ENCODE results near the gene PTGER1. TPM values are rescaled to one million over a fixed set of nuclear protein-coding genes. Genes with fewer than 3 reads are reported as not detected.
"Not testable (repeated sequence)": the region's sequence is repeated elsewhere in the genome, so short reads cannot be mapped to it uniquely, and the experiment has no call there.

The PTGER1 gene
- total RNA-seq, 2 experiments from 2014 or later: not detected

GRCh38 chr19:14512406-14512961 is 37.3 kb upstream of the PTGER1 start:
- CTCF ChIA-PET: interaction anchor here (1.4 kb wide), 1 partner anchor 9 kb away, joined by 6 read pairs; no protein-coding TSS in a partner anchor
- Mint-ChIP-seq H3K27ac (no peak overlapping the region), H3K36me3 (ENCODE audit: low read depth) (peaks cover 33% of the 10 kb centered on the region), H3K4me1 (ENCODE audit: low read depth) (peaks cover 59% of the 10 kb centered on the region), H3K4me3 (no peak overlapping the region), H3K27me3 (ENCODE audit: low read depth) (no peaks in the 10 kb centered on the region), H3K9me3 (no peaks in the 10 kb centered on the region)
- DNase-seq: no peak
- intact Hi-C loops (cut with micrococcal nuclease): no loop called here

- intact Hi-C loops (cut with micrococcal nuclease): no loop called here
- H3K4me3 Mint-ChIP-seq: no peak overlapping the region
- H3K36me3 Mint-ChIP-seq (ENCODE audit: low read depth): peaks cover 21% of the 10 kb centered on the region
- H3K9me3 Mint-ChIP-seq: no peaks in the 10 kb centered on the region
- no peak for DNase-seq
- peak overlapping the region; percentile 55 for H3K27ac Mint-ChIP-seq
- H3K27me3 Mint-ChIP-seq (ENCODE audit: low read depth): no peaks in the 10 kb centered on the region
- H3K4me1 Mint-ChIP-seq (ENCODE audit: low read depth): peaks cover 64% of the 10 kb centered on the region
- CTCF ChIA-PET: no interaction called here
Measured at GRCh38 chr19:14511229-14511593, 36.1 kb upstream of the PTGER1 start.

DNA sequence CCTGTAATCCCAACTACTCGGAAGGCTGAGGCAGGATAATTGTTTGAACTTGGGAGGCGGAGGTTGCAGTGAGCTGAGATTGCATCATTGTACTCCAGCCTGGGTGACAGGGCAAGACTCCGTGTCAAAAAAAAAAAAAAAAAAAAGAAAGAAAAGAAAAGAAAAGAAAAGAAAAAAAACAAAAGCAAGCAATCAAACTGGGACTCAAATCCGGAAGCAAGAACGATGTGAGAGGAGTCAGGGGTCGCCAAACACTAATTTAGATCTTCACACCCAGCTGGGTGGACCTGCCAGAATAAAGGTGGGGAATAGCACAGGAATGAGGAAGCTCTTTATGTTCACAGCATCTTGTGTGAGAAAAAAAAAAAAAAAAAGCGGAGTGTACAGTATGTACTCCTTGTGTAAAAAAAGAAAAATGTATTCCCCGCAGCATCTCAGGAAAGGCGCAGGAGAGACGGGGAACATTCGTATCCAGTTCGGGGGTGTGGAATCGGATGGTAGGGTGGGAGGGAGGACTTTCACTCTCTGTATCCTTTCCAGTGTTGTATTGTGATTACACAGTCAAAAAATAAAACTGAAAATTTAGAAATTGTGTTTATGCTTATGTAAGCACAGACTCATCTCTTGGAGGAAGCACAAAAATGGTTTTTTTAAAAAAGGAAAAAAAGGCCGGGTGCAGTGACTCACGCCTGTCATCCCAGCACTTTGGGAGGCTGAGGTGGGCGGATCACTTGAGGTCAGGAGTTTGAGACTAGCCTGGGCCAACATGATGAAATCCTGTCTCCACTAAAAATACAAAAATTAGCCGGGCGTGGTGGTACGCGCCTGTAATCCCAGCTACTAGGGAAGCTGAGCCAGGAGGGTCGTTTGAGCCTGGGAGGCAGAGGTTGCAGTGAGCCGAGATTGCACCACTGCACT is 35.4 kb upstream of the PTGER1 start:
- CTCF ChIA-PET: no interaction called here
- Mint-ChIP-seq H3K27me3 (ENCODE audit: low read depth) (no peaks in the 10 kb centered on the region), H3K4me3 (no peak overlapping the region), H3K9me3 (no peaks in the 10 kb centered on the region), H3K36me3 (ENCODE audit: low read depth) (peaks cover 14% of the 10 kb centered on the region), H3K27ac (peak overlapping the region; percentile 55), H3K4me1 (ENCODE audit: low read depth) (peaks cover 64% of the 10 kb centered on the region)
- peak; percentile 43 for DNase-seq
- intact Hi-C loops (cut with micrococcal nuclease): no loop called here

DNA sequence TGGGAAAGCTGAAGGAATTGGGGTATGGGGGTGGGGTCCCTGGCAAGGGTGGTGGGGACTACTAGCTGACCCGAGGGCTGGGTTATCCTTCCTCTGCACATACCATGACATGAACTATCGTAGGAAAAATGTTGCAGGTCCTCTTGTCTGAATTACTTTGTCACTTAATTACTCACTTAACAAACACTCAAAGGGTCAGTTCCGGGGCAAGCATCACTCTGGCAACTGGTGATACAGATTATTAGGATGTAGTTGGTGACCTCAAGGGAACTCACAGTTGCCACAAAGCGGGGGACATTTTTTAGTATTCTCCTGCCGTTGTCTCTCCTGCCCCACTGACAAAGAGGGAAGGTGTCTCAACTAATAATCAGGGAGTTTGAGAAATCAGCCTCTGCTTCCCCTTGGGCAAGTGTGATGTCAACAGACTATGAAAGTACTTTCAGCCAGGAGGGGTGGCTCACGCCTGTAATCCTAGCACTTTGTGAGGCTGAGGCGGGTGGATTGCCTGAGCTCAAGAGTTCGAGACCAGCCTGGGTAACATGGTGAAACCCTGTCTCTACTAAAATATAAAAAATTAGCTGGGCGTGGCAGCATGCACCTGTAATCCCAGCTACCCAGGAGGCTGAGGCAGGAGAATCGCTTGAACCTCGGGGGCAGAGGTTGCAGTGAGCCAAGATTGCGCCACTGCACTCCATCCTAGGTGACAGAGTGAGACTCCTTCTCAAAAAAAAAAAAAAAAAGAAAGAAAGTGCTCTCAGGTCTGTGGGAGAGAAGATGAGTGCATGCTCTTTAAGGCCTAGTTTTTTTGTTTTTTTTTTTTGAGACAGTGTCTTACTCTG is 32.8 kb upstream of the PTGER1 start:
- Mint-ChIP-seq H3K9me3 (no peaks in the 10 kb centered on the region), H3K36me3 (ENCODE audit: low read depth) (no peaks in the 10 kb centered on the region), H3K27me3 (ENCODE audit: low read depth) (no peaks in the 10 kb centered on the region), H3K4me1 (ENCODE audit: low read depth) (peaks cover 72% of the 10 kb centered on the region), H3K4me3 (peak overlapping the region; percentile 41), H3K27ac (peak overlapping the region; percentile 72)
- CTCF ChIA-PET: interaction anchor here (0.6 to 5.1 kb wide), 7 partner anchors 12 to 1529 kb away, joined by 4 to 26 read pairs (median 5); partner anchors contain the start of gene GIPC1
- intact Hi-C loops (cut with micrococcal nuclease): loop anchor here (1.0 to 2.0 kb wide), 2 partner anchors 10 to 43 kb away; partner anchors contain the start of gene DNAJB1
- DNase-seq: no peak

GRCh38 chr19:14505488-14506239 is 30.5 kb upstream of the PTGER1 start:
- no peaks in the 10 kb centered on the region for H3K9me3 Mint-ChIP-seq
- peaks cover 63% of the 10 kb centered on the region for H3K4me1 Mint-ChIP-seq (ENCODE audit: low read depth)
- no peaks in the 10 kb centered on the region for H3K36me3 Mint-ChIP-seq (ENCODE audit: low read depth)
- H3K27ac Mint-ChIP-seq: peak overlapping the region; percentile 69
- H3K27me3 Mint-ChIP-seq (ENCODE audit: low read depth): no peaks in the 10 kb centered on the region
- intact Hi-C loops (cut with micrococcal nuclease): loop anchor here (2.0 kb wide), 1 partner anchor 45 kb away; no protein-coding TSS in a partner anchor
- peak; percentile 87 for DNase-seq
- no peak overlapping the region for H3K4me3 Mint-ChIP-seq
- CTCF ChIA-PET: interaction anchor here (0.6 to 5.1 kb wide), 12 partner anchors 8 to 50 kb away, joined by 3 to 26 read pairs (median 4); partner anchors contain the start of gene GIPC1

GRCh38 chr19:14504575-14504974 is 29.4 kb upstream of the PTGER1 start:
- H3K9me3 Mint-ChIP-seq; intact Hi-C loops (cut with micrococcal nuclease); H3K4me3 Mint-ChIP-seq; DNase-seq; H3K27ac Mint-ChIP-seq; H3K36me3 Mint-ChIP-seq (ENCODE audit: low read depth); H3K27me3 Mint-ChIP-seq (ENCODE audit: low read depth): not testable (repeated sequence)
- H3K4me1 Mint-ChIP-seq (ENCODE audit: low read depth): peaks cover 55% of the 10 kb centered on the region
- CTCF ChIA-PET: interaction anchor here (0.6 to 5.1 kb wide), 10 partner anchors 8 to 66 kb away, joined by 3 to 26 read pairs (median 4); partner anchors contain the start of gene GIPC1

- H3K36me3 Mint-ChIP-seq (ENCODE audit: low read depth): no peaks in the 10 kb centered on the region
- H3K4me1 Mint-ChIP-seq (ENCODE audit: low read depth): peaks cover 47% of the 10 kb centered on the region
- H3K9me3 Mint-ChIP-seq: no peaks in the 10 kb centered on the region
- DNase-seq: no peak
- CTCF ChIA-PET: interaction anchor here (0.6 to 5.1 kb wide), 11 partner anchors 8 to 246 kb away, joined by 3 to 26 read pairs (median 5); partner anchors contain the start of gene GIPC1
- H3K27me3 Mint-ChIP-seq (ENCODE audit: low read depth): no peaks in the 10 kb centered on the region
- no peak overlapping the region for H3K4me3 Mint-ChIP-seq
- H3K27ac Mint-ChIP-seq: no peak overlapping the region
- intact Hi-C loops (cut with micrococcal nuclease): no loop called here
Measured at GRCh38 chr19:14503285-14503684, 28.1 kb upstream of the PTGER1 start.

DNA sequence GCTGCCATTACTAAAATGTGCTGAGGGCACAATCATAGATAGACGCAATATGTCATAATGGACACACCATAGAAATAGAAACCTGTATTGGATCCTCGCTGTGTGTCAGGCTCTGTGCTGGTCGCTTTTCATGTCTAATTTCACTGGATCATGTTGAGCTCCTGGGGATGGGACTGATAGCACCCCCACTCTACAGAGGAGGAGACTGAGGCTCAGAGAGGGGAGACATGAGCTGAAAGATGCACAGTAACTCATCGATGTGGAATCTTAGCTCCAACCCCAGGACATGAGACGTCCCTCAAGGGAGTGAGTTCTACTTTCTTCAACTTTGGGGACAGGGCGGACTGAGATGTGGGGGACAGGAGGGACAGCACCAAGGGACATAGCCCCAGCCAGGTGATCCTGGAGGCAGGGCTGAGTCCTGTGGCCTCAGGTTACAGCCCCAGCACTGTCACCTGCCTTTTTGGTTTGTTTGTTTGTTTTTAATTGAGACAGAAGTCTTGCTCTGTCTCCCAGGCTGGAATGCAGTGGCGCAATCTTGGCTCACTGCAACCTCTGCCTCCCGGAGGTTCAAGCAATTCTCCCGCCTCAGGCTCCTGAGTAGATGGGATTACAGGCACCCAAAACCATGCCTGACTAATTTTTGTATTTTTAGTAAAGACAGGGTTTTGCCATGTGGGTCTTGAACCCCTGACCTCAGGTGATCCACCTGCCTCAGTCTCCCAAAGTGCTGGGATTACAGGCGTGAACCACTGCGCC is 27.4 kb upstream of the PTGER1 start:
- no peaks in the 10 kb centered on the region for H3K9me3 Mint-ChIP-seq
- H3K36me3 Mint-ChIP-seq (ENCODE audit: low read depth): no peaks in the 10 kb centered on the region
- H3K27me3 Mint-ChIP-seq (ENCODE audit: low read depth): no peaks in the 10 kb centered on the region
- peaks cover 41% of the 10 kb centered on the region for H3K4me1 Mint-ChIP-seq (ENCODE audit: low read depth)
- H3K4me3 Mint-ChIP-seq: no peak overlapping the region
- CTCF ChIA-PET: interaction anchor here (1.0 to 5.1 kb wide), 2 partner anchors 11 to 48 kb away, joined by 3 to 18 read pairs; no protein-coding TSS in a partner anchor
- DNase-seq: no peak
- intact Hi-C loops (cut with micrococcal nuclease): no loop called here
- no peak overlapping the region for H3K27ac Mint-ChIP-seq

- no peaks in the 10 kb centered on the region for H3K36me3 Mint-ChIP-seq (ENCODE audit: low read depth)
- H3K4me1 Mint-ChIP-seq (ENCODE audit: low read depth): peaks cover 17% of the 10 kb centered on the region
- H3K27me3 Mint-ChIP-seq (ENCODE audit: low read depth): no peaks in the 10 kb centered on the region
- H3K27ac Mint-ChIP-seq: no peak overlapping the region
- CTCF ChIA-PET: interaction anchor here (0.9 to 2.3 kb wide), 6 partner anchors 9 to 25 kb away, joined by 3 to 6 read pairs (median 4); no protein-coding TSS in a partner anchor
- no peaks in the 10 kb centered on the region for H3K9me3 Mint-ChIP-seq
- peak overlapping the region; percentile 77 for H3K4me3 Mint-ChIP-seq
- intact Hi-C loops (cut with micrococcal nuclease): no loop called here
- no peak for DNase-seq
Measured at GRCh38 chr19:14497228-14497921, 22.2 kb upstream of the PTGER1 start.

DNA sequence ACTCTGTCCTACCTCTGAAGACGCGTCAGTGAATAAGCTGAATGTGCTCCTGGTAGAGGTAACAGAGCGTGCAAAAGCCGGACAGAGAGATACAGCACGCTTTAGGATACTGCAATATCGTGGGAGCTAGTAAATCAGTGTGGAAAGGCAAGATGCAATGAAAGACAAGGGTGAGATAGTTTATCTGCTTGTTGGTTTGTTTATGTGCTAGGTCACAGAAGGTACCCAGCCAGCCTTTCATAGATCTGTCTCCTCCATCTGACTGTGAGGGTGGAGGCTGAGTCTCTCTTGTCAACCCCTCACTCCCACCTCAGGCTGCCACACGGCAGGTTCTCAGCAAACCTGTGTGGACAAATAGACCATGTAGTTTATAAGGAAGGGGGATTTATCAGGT is 21.7 kb upstream of the PTGER1 start:
- no peak for DNase-seq
- peak overlapping the region; percentile 77 for H3K4me3 Mint-ChIP-seq
- H3K27me3 Mint-ChIP-seq (ENCODE audit: low read depth): no peaks in the 10 kb centered on the region
- H3K4me1 Mint-ChIP-seq (ENCODE audit: low read depth): peaks cover 17% of the 10 kb centered on the region
- intact Hi-C loops (cut with micrococcal nuclease): no loop called here
- H3K27ac Mint-ChIP-seq: no peak overlapping the region
- CTCF ChIA-PET: interaction anchor here (0.9 to 2.5 kb wide), 5 partner anchors 9 to 24 kb away, joined by 3 to 26 read pairs (median 4); no protein-coding TSS in a partner anchor
- no peaks in the 10 kb centered on the region for H3K9me3 Mint-ChIP-seq
- H3K36me3 Mint-ChIP-seq (ENCODE audit: low read depth): no peaks in the 10 kb centered on the region
